SK-N-SH (cell line): Measurements from ENCODE around the gene SETBP1. TPM values are rescaled to one million over a fixed set of nuclear protein-coding genes. Genes with fewer than 3 reads are reported as not detected.

Source experiments
- CTCF ChIA-PET: fragments of 300-600, 350-600 bp; formaldehyde crosslinking; extraction: SDS; loops from one replicate; lab custom pipeline; 2021; lab: Yijun Ruan, JAX
- POLR2A ChIA-PET: fragments of 350-600 bp; sonication (Branson Sonifier 250); formaldehyde crosslinking; extraction: SDS; loops from one replicate; lab custom pipeline; 2020; ENCODE audit warnings: antibody characterized with exemption, inconsistent platforms; lab: Yijun Ruan, JAX
- DNase-seq: peaks from one replicate; pipeline ENCODE4 v3.0.0; 2012
- H2AFZ ChIP-seq: fragments of 200-600 bp; sonication (generic); 2 replicates; pipeline ENCODE4 v1.8.1; 2016; ENCODE audit warnings: antibody characterized with exemption, mild to moderate bottlenecking, low read depth
- H3F3A ChIP-seq: fragments of 200-600 bp; sonication (generic); replicated peaks from 2 replicates; pipeline ENCODE3; 2016; ENCODE audit warnings: antibody characterized with exemption, mild to moderate bottlenecking; ENCODE audit not compliant: insufficient read depth
- H3K27ac ChIP-seq, 2 experiments: fragments of 200-500 bp in 1 of 2; fragments of 200-600 bp in 1 of 2; sonication (Bioruptor generic) in 1 of 2; sonication (generic), shearing (Covaris generic) in 1 of 2; 2 replicates each; pipeline versions ENCODE4 v1.5.1 to v1.6.1; 2014 to 2016; ENCODE audit warnings: low read depth in 2 of 2, inconsistent platforms in 1 of 2, low read length in 1 of 2, mild to moderate bottlenecking in 1 of 2, mixed read lengths in 1 of 2
- H3K27me3 ChIP-seq: fragments of 200-600 bp; sonication (generic), shearing (Covaris generic); 2 replicates; pipeline ENCODE4 v1.6.1; 2016; ENCODE audit warnings: mixed run types; ENCODE audit not compliant: insufficient read depth
- H3K36me3 ChIP-seq, 2 experiments: fragments of 200-500 bp in 1 of 2; fragments of 200-600 bp in 1 of 2; sonication (Bioruptor generic) in 1 of 2; sonication (generic) in 1 of 2; replicated peaks in 1 of 2; 2 replicates each; pipeline versions ENCODE3 to v1.5.1; 2014 to 2016; ENCODE audit warnings: low read length in 1 of 2, mild to moderate bottlenecking in 1 of 2; ENCODE audit not compliant: insufficient read depth in 2 of 2, control insufficient read depth in 1 of 2
- H3K4me1 ChIP-seq, 2 experiments: fragments of 200-500 bp in 1 of 2; fragments of 200-600 bp in 1 of 2; sonication (Bioruptor generic) in 1 of 2; sonication (generic), shearing (Covaris generic) in 1 of 2; 2 replicates each; pipeline versions ENCODE4 v1.5.1 to v1.6.1; 2014 to 2016; ENCODE audit warnings: low read depth in 1 of 2, low read length in 1 of 2, mixed run types in 1 of 2; ENCODE audit not compliant: insufficient read depth in 2 of 2, control insufficient read depth in 1 of 2
- H3K4me2 ChIP-seq: fragments of 200-600 bp; sonication (generic), shearing (Covaris generic); 2 replicates; pipeline ENCODE4 v1.6.1; 2017; ENCODE audit warnings: mixed run types
- H3K4me3 ChIP-seq, 2 experiments: fragments of 200-500 bp in 1 of 2; fragments of 200-600 bp in 1 of 2; sonication (Bioruptor generic) in 1 of 2; sonication (generic), shearing (Covaris generic) in 1 of 2; 2 replicates each; pipeline versions ENCODE4 v1.5.1 to v1.8.1; 2014 to 2016; ENCODE audit warnings: low read depth in 2 of 2, inconsistent platforms in 1 of 2, low read length in 1 of 2, mild to moderate bottlenecking in 1 of 2, mixed read lengths in 1 of 2, moderate library complexity in 1 of 2
- H3K79me2 ChIP-seq: fragments of 200-600 bp; sonication (generic); 2 replicates; pipeline ENCODE4 v1.8.1; 2017; ENCODE audit warnings: mild to moderate bottlenecking; ENCODE audit not compliant: insufficient read depth
- H3K9ac ChIP-seq: fragments of 200-600 bp; sonication (generic); 2 replicates; pipeline ENCODE4 v1.6.1; 2017; ENCODE audit warnings: mixed run types
- H3K9me2 ChIP-seq: fragments of 200-600 bp; sonication (generic); 2 replicates; pipeline ENCODE4 v1.6.1; 2017; ENCODE audit warnings: mixed run types
- H3K9me3 ChIP-seq: fragments of 200-600 bp; sonication (generic); 2 replicates; pipeline ENCODE4 v1.6.1; 2017; ENCODE audit warnings: mixed run types, mild to moderate bottlenecking, moderate library complexity
- H4K20me1 ChIP-seq: fragments of 200-600 bp; sonication (generic); 2 replicates; pipeline ENCODE4 v1.6.1; 2017; ENCODE audit warnings: mild to moderate bottlenecking, mixed run types; ENCODE audit not compliant: insufficient read depth
- CTCF ChIP-seq: fragments of 200-600 bp; sonication (generic); IDR thresholded peaks from 2 replicates; pipeline ENCODE4 v1.6.1; 2017; ENCODE audit warnings: antibody characterized with exemption, mild to moderate bottlenecking, moderate library complexity
- ELF1 ChIP-seq: IDR thresholded peaks from 2 replicates; pipeline ENCODE4 v1.4.0; 2012
- EP300 ChIP-seq, 2 experiments: IDR thresholded peaks; 2 replicates each; pipeline versions ENCODE4 v1.4.0 to v1.6.1; 2012; ENCODE audit warnings: borderline replicate concordance in 1 of 2, low read depth in 1 of 2, low read length in 1 of 2
- EZH2phosphoT487 ChIP-seq: fragments of 200-600 bp; sonication (generic); IDR thresholded peaks from 2 replicates; pipeline ENCODE4 v1.6.1; 2017; ENCODE audit warnings: low read depth, mixed run types, mild to moderate bottlenecking, antibody characterized with exemption, moderate library complexity, borderline replicate concordance
- FOSL2 ChIP-seq: IDR thresholded peaks from 2 replicates; pipeline ENCODE4 v1.4.0; 2012; ENCODE audit warnings: low read depth, mild to moderate bottlenecking, moderate library complexity, borderline replicate concordance
- GATA2 ChIP-seq: sonication (generic); formaldehyde crosslinking; IDR thresholded peaks from 2 replicates; pipeline ENCODE4 v1.5.0; 2020; ENCODE audit warnings: mild to moderate bottlenecking, missing genetic modification reagents
- IRF3 ChIP-seq: fragments of 150-350 bp; IDR thresholded peaks from 2 replicates; pipeline ENCODE4 v1.6.1; 2016; ENCODE audit warnings: mild to moderate bottlenecking, low read depth, low read length
- JUND ChIP-seq: IDR thresholded peaks from 2 replicates; pipeline ENCODE4 v1.4.0; 2012
- MXI1 ChIP-seq: IDR thresholded peaks from 2 replicates; pipeline ENCODE4 v1.6.1; 2012; ENCODE audit warnings: mild to moderate bottlenecking, low read depth, low read length, improper control_type of control experiment
- NRF1 ChIP-seq: IDR thresholded peaks from 2 replicates; pipeline ENCODE4 v1.6.1; 2012; ENCODE audit warnings: low read depth, mild to moderate bottlenecking, low read length
- PBX3 ChIP-seq: IDR thresholded peaks from 2 replicates; pipeline ENCODE4; 2012
- POLR2AphosphoS5 ChIP-seq: IDR thresholded peaks from 2 replicates; pipeline ENCODE4 v1.6.1; 2012; ENCODE audit warnings: low read depth, low read length
- RAD21 ChIP-seq: IDR thresholded peaks from 2 replicates; pipeline ENCODE4 v1.6.1; 2012; ENCODE audit warnings: mild to moderate bottlenecking, low read length
- RCOR1 ChIP-seq: fragments of 150-350 bp; IDR thresholded peaks from 2 replicates; pipeline ENCODE4 v1.6.1; 2017; ENCODE audit warnings: antibody characterized with exemption, low read length
- REST ChIP-seq: IDR thresholded peaks from 2 replicates; pipeline ENCODE4 v1.6.1; 2012; ENCODE audit warnings: mild to moderate bottlenecking, low read depth, low read length, moderate library complexity
- RFX5 ChIP-seq: IDR thresholded peaks from 2 replicates; pipeline ENCODE4 v1.6.1; 2012; ENCODE audit warnings: mild to moderate bottlenecking, improper control_type of control experiment, low read length
- RXRA ChIP-seq: IDR thresholded peaks from 2 replicates; pipeline ENCODE4 v1.4.0; 2012; ENCODE audit warnings: low read depth, mild to moderate bottlenecking, borderline replicate concordance
- SMC3 ChIP-seq: IDR thresholded peaks from 2 replicates; pipeline ENCODE4 v1.6.1; 2012; ENCODE audit warnings: low read depth, low read length, improper control_type of control experiment
- TEAD4 ChIP-seq: IDR thresholded peaks from 2 replicates; pipeline ENCODE4 v1.4.0; 2012; ENCODE audit warnings: mild to moderate bottlenecking, borderline replicate concordance; ENCODE audit not compliant: insufficient read depth
- WGBS: methylation state at CpG from one replicate; pipeline ENCODE4 v1.1.6; 2017; ENCODE audit warnings: low lambda C conversion rate; 5-methylcytosine and 5-hydroxymethylcytosine counted together
- polyA plus RNA-seq, 3 experiments: library from polyadenylated mRNA; depleted of rRNA; stranded (reverse); fragments of >200 nt; gene quantifications; 2 replicates each; pipeline ENCODE4 v1.2.3, GENCODE V29; 2012

The SETBP1 gene
- polyA plus RNA-seq, 1 of the 3 experiments (the other 2 are of a cell fraction) = 3.0 TPM

- Histone ChIP-seq H3K9me2 (no peaks in the 10 kb centered on the region), H3K27ac (no peak overlapping the region), H3K4me1 (peaks cover 0 to 6% of the 10 kb centered on the region in 2 experiments; a peak in 2 of 4 replicates), H3F3A (no peaks in the 10 kb centered on the region), H3K79me2 (no peaks in the 10 kb centered on the region), H3K9ac (no peak overlapping the region), H3K36me3 (no peaks in the 10 kb centered on the region), H3K9me3 (no peaks in the 10 kb centered on the region; the same call in 1 of the 2 replicates), H2AFZ (no peak overlapping the region), H4K20me1 (no peaks in the 10 kb centered on the region), H3K4me3 (no peak overlapping the region), H3K27me3 (no peaks in the 10 kb centered on the region), H3K4me2 (no peak overlapping the region)
- no peak for TF ChIP-seq MXI1
- TF ChIP-seq EZH2phosphoT487 = no peak
- TF ChIP-seq RXRA = no peak
- TF ChIP-seq SMC3 = no peak
- no peak for TF ChIP-seq EP300 (IDR thresholded peaks at IDR 0.05; ENCODE audit: borderline replicate concordance in 1 of 2, low read depth in 1 of 2, low read length in 1 of 2)
- no peak for TF ChIP-seq RFX5
- no peak for TF ChIP-seq JUND
- no peak for TF ChIP-seq REST
- TF ChIP-seq ELF1 = no peak
- TF ChIP-seq RAD21 = no peak
- no peak for TF ChIP-seq GATA2 (CRISPR knock-in tag)
- no peak for TF ChIP-seq NRF1
- TF ChIP-seq RCOR1 = no peak
- no peak for TF ChIP-seq PBX3
- ChIA-PET POLR2A (no interaction called here), CTCF (no interaction called here)
- no peak for DNase-seq
Measured at GRCh38 chr18:44884431-44884830, 203.7 kb downstream of the SETBP1 start.

- no peak overlapping the region for H3K4me2 ChIP-seq
- no peaks in the 10 kb centered on the region for H3F3A ChIP-seq
- no peaks in the 10 kb centered on the region for H3K79me2 ChIP-seq
- H3K9me2 ChIP-seq = no peaks in the 10 kb centered on the region
- POLR2A ChIA-PET = no interaction called here
- H3K4me3 ChIP-seq = no peak overlapping the region
- H3K27ac ChIP-seq = no peak overlapping the region
- H4K20me1 ChIP-seq = no peaks in the 10 kb centered on the region
- CTCF ChIA-PET = no interaction called here
- no peak overlapping the region for H3K9ac ChIP-seq
- H3K36me3 ChIP-seq = peaks cover 0 to under 1% of the 10 kb centered on the region in 2 experiments
- WGBS = 75% methylated on average over 4 of the region's 4 CpGs
- peaks cover 0 to 6% of the 10 kb centered on the region in 2 experiments; a peak in 2 of 4 replicates for H3K4me1 ChIP-seq
- H3K27me3 ChIP-seq = no peaks in the 10 kb centered on the region
- no peak overlapping the region for H2AFZ ChIP-seq
- no peak for DNase-seq
- H3K9me3 ChIP-seq = no peaks in the 10 kb centered on the region
- TF ChIP-seq MXI1 (no peak), CTCF (no peak), TEAD4 (no peak), IRF3 (no peak), PBX3 (no peak), FOSL2 (no peak), POLR2AphosphoS5 (no peak), RCOR1 (no peak)
Measured at GRCh38 chr18:44885507-44885906, 204.8 kb downstream of the SETBP1 start.
